GM21576 (cell line): ENCODE measurements around the gene TNS1.

ENCODE experiments used
- ATAC-seq: cut with Tn5 transposase; IDR thresholded peaks from one replicate; pipeline ENCODE4 v1.9.1; 2021; ENCODE audit warnings: mild to moderate bottlenecking, moderate library complexity; ENCODE audit not compliant: unreplicated experiment

TNS1 gene

GRCh38 chr2:217934321-217935131 is 68.3 kb downstream of the TNS1 start:
- ATAC-seq: no peak

GRCh38 chr2:217933617-217933993 is 69.2 kb downstream of the TNS1 start:
- ATAC-seq: no peak

- no peak for ATAC-seq
Measured at GRCh38 chr2:217932803-217933616, 69.8 kb downstream of the TNS1 start.

GRCh38 chr2:217931846-217932560 is 70.8 kb downstream of the TNS1 start:
- no peak for ATAC-seq

- no peak for ATAC-seq
Measured at GRCh38 chr2:217930761-217931563, 71.8 kb downstream of the TNS1 start.

- ATAC-seq: no peak
Measured at GRCh38 chr2:217929757-217930707, 72.8 kb downstream of the TNS1 start.

GRCh38 chr2:217929272-217929671 is 73.5 kb downstream of the TNS1 start:
- ATAC-seq: no peak

GRCh38 chr2:217928324-217929181 is 74.2 kb downstream of the TNS1 start:
- ATAC-seq: no peak

GRCh38 chr2:217927601-217928323 is 75.0 kb downstream of the TNS1 start:
- ATAC-seq: no peak

GRCh38 chr2:217926801-217927200 is 76.0 kb downstream of the TNS1 start:
- no peak for ATAC-seq

- ATAC-seq: no peak
Measured at GRCh38 chr2:217924346-217924901, 78.4 kb downstream of the TNS1 start.

GRCh38 chr2:217923007-217923686 is 79.6 kb downstream of the TNS1 start:
- no peak for ATAC-seq

GRCh38 chr2:217922101-217923006 is 80.4 kb downstream of the TNS1 start:
- no peak for ATAC-seq

- no peak for ATAC-seq
Measured at GRCh38 chr2:217920879-217921603, 81.8 kb downstream of the TNS1 start.

GRCh38 chr2:217919781-217920351 is 82.9 kb downstream of the TNS1 start:
- ATAC-seq: no peak
